ENCODE measurements around the gene SHC3. TPM values are rescaled to one million over a fixed set of nuclear protein-coding genes. Genes with fewer than 3 reads are reported as not detected.

SHC3 gene
- total RNA-seq, 1 experiment from 2014 or later, result 1.8 TPM

DNA sequence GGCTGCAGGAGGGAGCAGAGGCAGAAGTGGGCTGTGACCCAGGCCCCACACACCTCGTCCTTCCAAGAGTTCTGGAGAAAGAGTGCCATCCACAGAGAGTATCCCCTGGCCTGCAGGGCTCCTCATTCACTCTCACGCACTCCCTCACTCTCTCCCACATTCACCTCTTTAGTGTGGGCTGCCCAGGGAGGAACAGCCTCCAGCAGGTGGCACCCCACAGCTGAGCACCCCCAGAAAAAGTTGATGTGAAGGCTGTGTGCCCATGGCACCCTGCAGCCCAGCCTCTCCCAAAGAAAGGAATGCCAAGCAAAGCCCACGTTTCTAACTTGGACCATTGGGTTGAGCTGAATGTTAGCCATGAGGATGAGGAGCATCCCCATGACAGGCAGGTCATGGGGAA, 4.5 kb upstream of the SHC3 start:
- H3K4me1 Mint-ChIP-seq, result peaks cover 22 to 24% of the 10 kb centered on the region in 2 experiments
- TF ChIP-seq, protein P1, sequence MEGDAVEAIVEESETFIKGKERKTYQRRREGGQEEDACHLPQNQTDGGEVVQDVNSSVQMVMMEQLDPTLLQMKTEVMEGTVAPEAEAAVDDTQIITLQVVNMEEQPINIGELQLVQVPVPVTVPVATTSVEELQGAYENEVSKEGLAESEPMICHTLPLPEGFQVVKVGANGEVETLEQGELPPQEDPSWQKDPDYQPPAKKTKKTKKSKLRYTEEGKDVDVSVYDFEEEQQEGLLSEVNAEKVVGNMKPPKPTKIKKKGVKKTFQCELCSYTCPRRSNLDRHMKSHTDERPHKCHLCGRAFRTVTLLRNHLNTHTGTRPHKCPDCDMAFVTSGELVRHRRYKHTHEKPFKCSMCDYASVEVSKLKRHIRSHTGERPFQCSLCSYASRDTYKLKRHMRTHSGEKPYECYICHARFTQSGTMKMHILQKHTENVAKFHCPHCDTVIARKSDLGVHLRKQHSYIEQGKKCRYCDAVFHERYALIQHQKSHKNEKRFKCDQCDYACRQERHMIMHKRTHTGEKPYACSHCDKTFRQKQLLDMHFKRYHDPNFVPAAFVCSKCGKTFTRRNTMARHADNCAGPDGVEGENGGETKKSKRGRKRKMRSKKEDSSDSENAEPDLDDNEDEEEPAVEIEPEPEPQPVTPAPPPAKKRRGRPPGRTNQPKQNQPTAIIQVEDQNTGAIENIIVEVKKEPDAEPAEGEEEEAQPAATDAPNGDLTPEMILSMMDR (conservative IDR thresholded peaks at IDR 0.05), result no peak

More for the DNA sequence above, 4.5 kb upstream of the SHC3 start:
- Histone ChIP-seq H2BK5ac (ENCODE audit: insufficient read length, low read length) (no peak overlapping the region), H4K8ac (replicated peaks; ENCODE audit: insufficient read length, low read depth, low read length) (no peak overlapping the region), H3K18ac (ENCODE audit: insufficient read length, low read depth, low read length) (no peak overlapping the region), H3K79me1 (ENCODE audit: insufficient read depth, low read depth, low read length, poor library complexity, severe bottlenecking) (no peaks in the 10 kb centered on the region), H3K27ac (ENCODE audit: insufficient read length, low read depth, low read length) (no peak overlapping the region), H2BK120ac (ENCODE audit: low read depth, low read length, poor library complexity, severe bottlenecking) (no peak overlapping the region), H3K4me1 (ENCODE audit: insufficient read depth, low read length) (peaks cover 13% of the 10 kb centered on the region; the same call in 1 of the 2 replicates), H3K9me3 (ENCODE audit: control insufficient read depth, low read depth, low read length) (no peaks in the 10 kb centered on the region), H4K20me1 (ENCODE audit: control insufficient read depth, insufficient read depth, insufficient read length) (no peaks in the 10 kb centered on the region), H2BK12ac (ENCODE audit: insufficient read length, low read depth, low read length) (no peak overlapping the region), H3K4me2 (ENCODE audit: insufficient read depth, insufficient read length, low read length) (no peak overlapping the region), H2AK5ac (ENCODE audit: insufficient read length, low read length) (no peak overlapping the region), H2BK20ac (ENCODE audit: low read depth, low read length, poor library complexity, severe bottlenecking) (no peak overlapping the region), H3K14ac (ENCODE audit: insufficient read depth, low read length) (no peak overlapping the region), H4K5ac (ENCODE audit: insufficient read length, low read depth, low read length) (no peak overlapping the region), H3K23ac (ENCODE audit: insufficient read length, low read depth, low read length) (no peak overlapping the region), H3K23me2 (ENCODE audit: insufficient read length, low read depth, low read length, poor library complexity, severe bottlenecking) (peaks cover 16% of the 10 kb centered on the region), H2AFZ (ENCODE audit: low read length) (no peak overlapping the region), H3K27me3 (ENCODE audit: insufficient read depth, low read length) (no peaks in the 10 kb centered on the region), H3K9ac (ENCODE audit: extremely low read depth, insufficient read length, low read length) (no peak overlapping the region), H3K56ac (ENCODE audit: insufficient read length, low read depth, low read length) (no peak overlapping the region), H3K79me2 (ENCODE audit: insufficient read depth, low read length) (no peaks in the 10 kb centered on the region), H3T11ph (ENCODE audit: low read length) (no peak overlapping the region), H4K91ac (ENCODE audit: insufficient read length, low read depth, low read length) (no peak overlapping the region), H2BK15ac (ENCODE audit: low read depth, low read length) (no peak overlapping the region), H3K4ac (ENCODE audit: low read depth, low read length) (no peak overlapping the region)
- H3K27me3 Mint-ChIP-seq (ENCODE audit: low read depth), result peaks cover 28% of the 10 kb centered on the region
- no peak for DNase-seq
- no peaks in the 10 kb centered on the region; a peak in 1 of 7 replicates for H3K36me3 Mint-ChIP-seq (ENCODE audit: insufficient read depth in 1 of 3, low read depth in 3 of 3)
- H3K27ac Mint-ChIP-seq, result no peak overlapping the region
- WGBS (ENCODE audit: extremely low coverage, insufficient read length, low lambda C conversion rate), result no CpG with 5 or more reads among the region's 3 CpGs
- H3K9me3 Mint-ChIP-seq, result peaks cover 0 to 2% of the 10 kb centered on the region in 2 experiments; a peak in 3 of 5 replicates
- no peak overlapping the region for H3K4me3 Mint-ChIP-seq

Data from H9 (cell line).